HepG2 (cell line): ENCODE measurements around the gene SYNGR2. TPM values are rescaled to one million over a fixed set of nuclear protein-coding genes. Genes with fewer than 3 reads are reported as not detected.

ENCODE experiments used
- ATRX ChIP-seq: sonication (generic); formaldehyde crosslinking; IDR thresholded peaks from 2 replicates; pipeline ENCODE4 v1.4.0; 2020; ENCODE audit warnings: missing genetic modification reagents, borderline replicate concordance
- CENPBD1 ChIP-seq: sonication (generic); formaldehyde crosslinking; IDR thresholded peaks from 2 replicates; pipeline ENCODE4 v1.8.0; 2022; ENCODE audit warnings: missing genetic modification reagents, low read depth, mild to moderate bottlenecking, borderline replicate concordance
- GRHL1 ChIP-seq: sonication (generic); formaldehyde crosslinking; conservative IDR thresholded peaks from 2 replicates; pipeline ENCODE4 v1.8.0; 2022; ENCODE audit warnings: missing genetic modification reagents
- SIX4 ChIP-seq: sonication (generic); formaldehyde crosslinking; IDR thresholded peaks from 2 replicates; pipeline ENCODE4 v1.4.0; 2020; ENCODE audit warnings: missing genetic modification reagents
- SP4 ChIP-seq: sonication (generic); formaldehyde crosslinking; IDR thresholded peaks from 2 replicates; pipeline ENCODE4 v1.8.1; 2023; ENCODE audit warnings: mild to moderate bottlenecking, missing genetic modification reagents
- ZNF225 ChIP-seq: sonication (generic); formaldehyde crosslinking; IDR thresholded peaks from 2 replicates; pipeline ENCODE4 v1.4.0; 2020; ENCODE audit warnings: mild to moderate bottlenecking, missing genetic modification reagents
- ZNF234 ChIP-seq: sonication (generic); formaldehyde crosslinking; conservative IDR thresholded peaks from 2 replicates; pipeline ENCODE4 v1.5.1; 2020; ENCODE audit warnings: mild to moderate bottlenecking, missing genetic modification reagents
- ZNF329 ChIP-seq: sonication (generic); formaldehyde crosslinking; IDR thresholded peaks from 2 replicates; pipeline ENCODE4 v1.9.0; 2021; ENCODE audit warnings: low read depth, mild to moderate bottlenecking, missing genetic modification reagents
- ZNF484 ChIP-seq: sonication (generic); formaldehyde crosslinking; IDR thresholded peaks from 2 replicates; pipeline ENCODE4 v1.5.1; 2020; ENCODE audit warnings: mild to moderate bottlenecking, low read depth, missing genetic modification reagents, borderline replicate concordance
- polyA plus RNA-seq, 8 experiments: library from polyadenylated mRNA; depleted of rRNA in 3 of 8; stranded (reverse) in 7 of 8; unstranded in 1 of 8; fragments of >200 nt; fragmentation: Illumina TruSeq in 4 of 8; extraction: Trizol in 4 of 8; gene quantifications; 2 replicates each; pipeline versions ENCODE4 v1.2.1 to v1.2.3, GENCODE V29; 2011 to 2016; ENCODE audit warnings: low read depth in 4 of 8, missing spikeins in 1 of 8, mixed read lengths in 1 of 8; ENCODE audit not compliant: insufficient read depth in 1 of 8
- total RNA-seq, 5 experiments: library from RNA; depleted of rRNA; stranded (reverse); fragments of >200 nt; fragmentation: Illumina TruSeq; extraction: Trizol; gene quantifications; 2 replicates each; pipeline ENCODE4 v1.2.3, GENCODE V29; 2016; ENCODE audit warnings: low read depth in 1 of 5
- TF ChIP-seq, protein P1 (sequence below): sonication (generic); formaldehyde crosslinking; IDR thresholded peaks from 2 replicates; pipeline ENCODE4 v1.4.0; 2020; ENCODE audit warnings: missing genetic modification reagents
- TF ChIP-seq, protein P2 (sequence below): sonication (generic); formaldehyde crosslinking; IDR thresholded peaks from 2 replicates; pipeline ENCODE4 v1.4.0; 2020; ENCODE audit warnings: missing genetic modification reagents
- TF ChIP-seq, protein P3 (sequence below), 2 experiments: sonication (generic) in 1 of 2; formaldehyde crosslinking in 1 of 2; IDR thresholded peaks; 2 replicates each; pipeline versions ENCODE4 v1.4.0 to v1.6.1; 2016 to 2020; ENCODE audit warnings: borderline replicate concordance in 1 of 2, low read depth in 1 of 2, mild to moderate bottlenecking in 1 of 2, missing genetic modification reagents in 1 of 2
- TF ChIP-seq, protein P4 (sequence below): sonication (generic); formaldehyde crosslinking; IDR thresholded peaks from 2 replicates; pipeline ENCODE4 v1.4.0; 2020; ENCODE audit warnings: mild to moderate bottlenecking, missing genetic modification reagents
- TF ChIP-seq, protein P5 (sequence below): sonication (generic); formaldehyde crosslinking; IDR thresholded peaks from 2 replicates; pipeline ENCODE4 v1.8.0; 2023; ENCODE audit warnings: mild to moderate bottlenecking, missing genetic modification reagents

Gene SYNGR2
- total and polyA plus RNA-seq, 2 of the 13 experiments (the other 11 are each of a cell fraction or from before 2014, with no cell fraction given) = 46.7 to 170 TPM

- TF ChIP-seq, protein P1, sequence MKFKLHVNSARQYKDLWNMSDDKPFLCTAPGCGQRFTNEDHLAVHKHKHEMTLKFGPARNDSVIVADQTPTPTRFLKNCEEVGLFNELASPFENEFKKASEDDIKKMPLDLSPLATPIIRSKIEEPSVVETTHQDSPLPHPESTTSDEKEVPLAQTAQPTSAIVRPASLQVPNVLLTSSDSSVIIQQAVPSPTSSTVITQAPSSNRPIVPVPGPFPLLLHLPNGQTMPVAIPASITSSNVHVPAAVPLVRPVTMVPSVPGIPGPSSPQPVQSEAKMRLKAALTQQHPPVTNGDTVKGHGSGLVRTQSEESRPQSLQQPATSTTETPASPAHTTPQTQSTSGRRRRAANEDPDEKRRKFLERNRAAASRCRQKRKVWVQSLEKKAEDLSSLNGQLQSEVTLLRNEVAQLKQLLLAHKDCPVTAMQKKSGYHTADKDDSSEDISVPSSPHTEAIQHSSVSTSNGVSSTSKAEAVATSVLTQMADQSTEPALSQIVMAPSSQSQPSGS (CRISPR knock-in tag) = no peak
- TF ChIP-seq SIX4 (CRISPR knock-in tag) (no peak), ZNF234 (CRISPR knock-in tag) (no peak), ZNF484 (CRISPR knock-in tag) (no peak), ZNF329 (CRISPR knock-in tag) (no peak), SP4 (peak; percentile 10; the same call in 1 of the 2 replicates), CENPBD1 (CRISPR knock-in tag) (no peak), ATRX (CRISPR knock-in tag) (no peak), GRHL1 (CRISPR knock-in tag) (no peak), ZNF225 (CRISPR knock-in tag) (0 out of 2 replicates have a peak, but pooled peaks have one; percentile 47)
- TF ChIP-seq, protein P2, sequence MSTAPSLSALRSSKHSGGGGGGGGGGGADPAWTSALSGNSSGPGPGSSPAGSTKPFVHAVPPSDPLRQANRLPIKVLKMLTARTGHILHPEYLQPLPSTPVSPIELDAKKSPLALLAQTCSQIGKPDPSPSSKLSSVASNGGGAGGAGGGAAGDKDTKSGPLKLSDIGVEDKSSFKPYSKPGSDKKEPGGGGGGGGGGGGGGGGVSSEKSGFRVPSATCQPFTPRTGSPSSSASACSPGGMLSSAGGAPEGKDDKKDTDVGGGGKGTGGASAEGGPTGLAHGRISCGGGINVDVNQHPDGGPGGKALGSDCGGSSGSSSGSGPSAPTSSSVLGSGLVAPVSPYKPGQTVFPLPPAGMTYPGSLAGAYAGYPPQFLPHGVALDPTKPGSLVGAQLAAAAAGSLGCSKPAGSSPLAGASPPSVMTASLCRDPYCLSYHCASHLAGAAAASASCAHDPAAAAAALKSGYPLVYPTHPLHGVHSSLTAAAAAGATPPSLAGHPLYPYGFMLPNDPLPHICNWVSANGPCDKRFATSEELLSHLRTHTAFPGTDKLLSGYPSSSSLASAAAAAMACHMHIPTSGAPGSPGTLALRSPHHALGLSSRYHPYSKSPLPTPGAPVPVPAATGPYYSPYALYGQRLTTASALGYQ (CRISPR knock-in tag) = peak; percentile 76; the same call in 1 of the 2 replicates
- TF ChIP-seq, protein P3, sequence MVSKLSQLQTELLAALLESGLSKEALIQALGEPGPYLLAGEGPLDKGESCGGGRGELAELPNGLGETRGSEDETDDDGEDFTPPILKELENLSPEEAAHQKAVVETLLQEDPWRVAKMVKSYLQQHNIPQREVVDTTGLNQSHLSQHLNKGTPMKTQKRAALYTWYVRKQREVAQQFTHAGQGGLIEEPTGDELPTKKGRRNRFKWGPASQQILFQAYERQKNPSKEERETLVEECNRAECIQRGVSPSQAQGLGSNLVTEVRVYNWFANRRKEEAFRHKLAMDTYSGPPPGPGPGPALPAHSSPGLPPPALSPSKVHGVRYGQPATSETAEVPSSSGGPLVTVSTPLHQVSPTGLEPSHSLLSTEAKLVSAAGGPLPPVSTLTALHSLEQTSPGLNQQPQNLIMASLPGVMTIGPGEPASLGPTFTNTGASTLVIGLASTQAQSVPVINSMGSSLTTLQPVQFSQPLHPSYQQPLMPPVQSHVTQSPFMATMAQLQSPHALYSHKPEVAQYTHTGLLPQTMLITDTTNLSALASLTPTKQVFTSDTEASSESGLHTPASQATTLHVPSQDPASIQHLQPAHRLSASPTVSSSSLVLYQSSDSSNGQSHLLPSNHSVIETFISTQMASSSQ (IDR thresholded peaks at IDR 0.05; ENCODE audit: low read depth) = no peak
- TF ChIP-seq, protein P3 (CRISPR knock-in tag; IDR thresholded peaks at IDR 0.05; ENCODE audit: borderline replicate concordance) = no peak
- TF ChIP-seq, protein P4, sequence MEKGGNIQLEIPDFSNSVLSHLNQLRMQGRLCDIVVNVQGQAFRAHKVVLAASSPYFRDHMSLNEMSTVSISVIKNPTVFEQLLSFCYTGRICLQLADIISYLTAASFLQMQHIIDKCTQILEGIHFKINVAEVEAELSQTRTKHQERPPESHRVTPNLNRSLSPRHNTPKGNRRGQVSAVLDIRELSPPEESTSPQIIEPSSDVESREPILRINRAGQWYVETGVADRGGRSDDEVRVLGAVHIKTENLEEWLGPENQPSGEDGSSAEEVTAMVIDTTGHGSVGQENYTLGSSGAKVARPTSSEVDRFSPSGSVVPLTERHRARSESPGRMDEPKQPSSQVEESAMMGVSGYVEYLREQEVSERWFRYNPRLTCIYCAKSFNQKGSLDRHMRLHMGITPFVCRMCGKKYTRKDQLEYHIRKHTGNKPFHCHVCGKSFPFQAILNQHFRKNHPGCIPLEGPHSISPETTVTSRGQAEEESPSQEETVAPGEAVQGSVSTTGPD (CRISPR knock-in tag) = no peak
- TF ChIP-seq, protein P5, sequence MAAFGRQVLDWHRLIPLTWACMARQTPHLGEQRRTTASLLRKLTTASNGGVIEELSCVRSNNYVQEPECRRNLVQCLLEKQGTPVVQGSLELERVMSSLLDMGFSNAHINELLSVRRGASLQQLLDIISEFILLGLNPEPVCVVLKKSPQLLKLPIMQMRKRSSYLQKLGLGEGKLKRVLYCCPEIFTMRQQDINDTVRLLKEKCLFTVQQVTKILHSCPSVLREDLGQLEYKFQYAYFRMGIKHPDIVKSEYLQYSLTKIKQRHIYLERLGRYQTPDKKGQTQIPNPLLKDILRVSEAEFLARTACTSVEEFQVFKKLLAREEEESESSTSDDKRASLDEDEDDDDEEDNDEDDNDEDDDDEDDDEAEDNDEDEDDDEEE (CRISPR knock-in tag) = no peak
Measured at GRCh38 chr17:78128551-78129350, 39.6 kb upstream of the SYNGR2 start, which contains the start of gene TMC6 (continued).
